Measurements from ENCODE around the gene NKX6-2. TPM values are rescaled to one million over a fixed set of nuclear protein-coding genes. Genes with fewer than 3 reads are reported as not detected.

Gene NKX6-2
- total RNA-seq, 4 donors from 2014 or later = not detected

GRCh38 chr10:132787495-132788179 is 1.7 kb upstream of the NKX6-2 start:
- TF ChIP-seq POLR2AphosphoS5 (IDR thresholded peaks at IDR 0.05) = no peak
- TF ChIP-seq CTCF (IDR thresholded peaks at IDR 0.05) = no peak
- TF ChIP-seq EP300 (IDR thresholded peaks at IDR 0.05; ENCODE audit: low read depth) = no peak
- TF ChIP-seq POLR2A (IDR thresholded peaks at IDR 0.05) = no peak
- peaks cover 16 to 39% (median 32%) of the 10 kb centered on the region in 4 donors for H3K4me1 ChIP-seq
- H3K4me3 ChIP-seq = peak overlapping the region in 2 of 4 donors; percentile 21 to 36
- WGBS, 2 donors (ENCODE audit: low coverage in 1 of 2) = 9% methylated on average over 18 of the region's 80 CpGs; no CpG with 5 or more reads in 1 of the 2 donors
- no peaks in the 10 kb centered on the region for H3K9me3 ChIP-seq
- in situ Hi-C loops (cut with MboI; ENCODE audit: low pct_ligation_motif_present in 1 of 4, low pct_unique_long_range_greater_than_20kb in 1 of 4, low sequenced_read_pairs in 3 of 4) (no loop called here), intact Hi-C loops (cut with DNase I; ENCODE audit: low total_unique reads) (loop anchor here (10.0 kb wide), 1 partner anchor 133 kb away; no protein-coding TSS in a partner anchor)
- peak; percentile 42 for DNase-seq
- peaks cover 84% of the 10 kb centered on the region for H3K27me3 ChIP-seq
- H3K27ac ChIP-seq = no peak overlapping the region
- H3K36me3 ChIP-seq = peaks cover 0 to 10% (median 0%) of the 10 kb centered on the region in 4 donors

GRCh38 chr10:132786884-132787494 is 1.0 kb upstream of the NKX6-2 start:
- in situ Hi-C loops (cut with MboI; ENCODE audit: low pct_ligation_motif_present in 1 of 4, low pct_unique_long_range_greater_than_20kb in 1 of 4, low sequenced_read_pairs in 3 of 4) (no loop called here), intact Hi-C loops (cut with DNase I; ENCODE audit: low total_unique reads) (loop anchor here (10.0 kb wide), 1 partner anchor 132 kb away; no protein-coding TSS in a partner anchor)
- peaks cover 0 to 17% (median 0%) of the 10 kb centered on the region in 4 donors for H3K36me3 ChIP-seq
- H3K4me3 ChIP-seq = peak overlapping the region in 2 of 4 donors; percentile 21 to 36
- DNase-seq = no peak
- peaks cover 84% of the 10 kb centered on the region for H3K27me3 ChIP-seq
- WGBS, 2 donors (ENCODE audit: low coverage in 1 of 2) = 10% methylated on average over 43 of the region's 80 CpGs; no CpG with 5 or more reads in 1 of the 2 donors
- peaks cover 16 to 39% (median 32%) of the 10 kb centered on the region in 4 donors for H3K4me1 ChIP-seq
- TF ChIP-seq EP300 (IDR thresholded peaks at IDR 0.05; ENCODE audit: low read depth) (no peak), CTCF (IDR thresholded peaks at IDR 0.05) (no peak), POLR2AphosphoS5 (IDR thresholded peaks at IDR 0.05) (no peak)
- no peaks in the 10 kb centered on the region for H3K9me3 ChIP-seq
- no peak overlapping the region for H3K27ac ChIP-seq

GRCh38 chr10:132786476-132786883 is 533 bp upstream of the NKX6-2 start:
- peaks cover 82% of the 10 kb centered on the region for H3K27me3 ChIP-seq
- H3K36me3 ChIP-seq = peaks cover 0 to 22% (median 0%) of the 10 kb centered on the region in 4 donors
- DNase-seq = no peak
- WGBS, 2 donors (ENCODE audit: low coverage in 1 of 2) = 3% methylated on average over 29 of the region's 58 CpGs; no CpG with 5 or more reads in 1 of the 2 donors
- intact Hi-C loops (cut with DNase I; ENCODE audit: low total_unique reads) = loop anchor here (10.0 kb wide), 1 partner anchor 132 kb away; no protein-coding TSS in a partner anchor
- peak overlapping the region in 2 of 4 donors; percentile 21 to 36 for H3K4me3 ChIP-seq
- TF ChIP-seq EP300 (IDR thresholded peaks at IDR 0.05; ENCODE audit: low read depth) (no peak), POLR2A (IDR thresholded peaks at IDR 0.05) (no peak), CTCF (IDR thresholded peaks at IDR 0.05) (no peak), POLR2AphosphoS5 (IDR thresholded peaks at IDR 0.05) (no peak)
- peaks cover 16 to 39% (median 32%) of the 10 kb centered on the region in 4 donors for H3K4me1 ChIP-seq
- in situ Hi-C loops (cut with MboI; ENCODE audit: low pct_ligation_motif_present in 1 of 4, low pct_unique_long_range_greater_than_20kb in 1 of 4, low sequenced_read_pairs in 3 of 4) = no loop called here
- H3K27ac ChIP-seq = no peak overlapping the region
- no peaks in the 10 kb centered on the region for H3K9me3 ChIP-seq
